ENCODE results near the gene DNPH1.

Gene DNPH1

GRCh38 chr6:43189776-43190304 is 39.4 kb downstream of the DNPH1 start (continued):
- TF ChIP-seq REST (tag by site-specific recombination; IDR thresholded peaks at IDR 0.05) = no peak
- no peak for TF ChIP-seq ZNF530 (tag by site-specific recombination; IDR thresholded peaks at IDR 0.05; ENCODE audit: low read depth)
- peak; percentile 71 for TF ChIP-seq ZBTB44 (tag by site-specific recombination; IDR thresholded peaks at IDR 0.05)
- no peak for TF ChIP-seq HIC1 (tag by site-specific recombination; IDR thresholded peaks at IDR 0.05)

GRCh38 chr6:43188426-43188825 is 40.9 kb downstream of the DNPH1 start:
- TF ChIP-seq ZBTB44 (tag by site-specific recombination; IDR thresholded peaks at IDR 0.05) (no peak), ZNF121 (tag by site-specific recombination; IDR thresholded peaks at IDR 0.05) (no peak), ZNF112 (tag by site-specific recombination; IDR thresholded peaks at IDR 0.05) (no peak), SP2 (tag by site-specific recombination; IDR thresholded peaks at IDR 0.05) (no peak), ZNF654 (tag by site-specific recombination; IDR thresholded peaks at IDR 0.05; ENCODE audit: low read depth) (no peak), SETDB1 (IDR thresholded peaks at IDR 0.05; ENCODE audit: insufficient read length, low read length) (no peak), ZNF48 (tag by site-specific recombination; IDR thresholded peaks at IDR 0.05) (no peak), ZNF2 (tag by site-specific recombination; IDR thresholded peaks at IDR 0.05) (no peak), ZNF394 (tag by site-specific recombination; IDR thresholded peaks at IDR 0.05; ENCODE audit: borderline replicate concordance) (no peak), ZSCAN5A (tag by site-specific recombination; IDR thresholded peaks at IDR 0.05) (no peak)
- H3K9me3 ChIP-seq (ENCODE audit: control insufficient read depth, insufficient read depth, low read depth, low read length) = no peaks in the 10 kb centered on the region
- no peaks in the 10 kb centered on the region for H3K4me1 ChIP-seq (ENCODE audit: control insufficient read depth, insufficient read depth, low read length)
- POLR2A ChIA-PET = no interaction called here
- CTCF ChIA-PET = interaction anchor here (1.2 to 1.6 kb wide), 2 partner anchors 41 to 147 kb away, joined by 4 read pairs; partner anchors contain the start of gene DNPH1
- no peak overlapping the region for H3K27ac ChIP-seq (ENCODE audit: extremely low read depth, low read depth, low read length)
- H3K36me3 ChIP-seq (ENCODE audit: control insufficient read depth in 2 of 2, insufficient read depth in 1 of 2, low read length in 2 of 2) = peaks cover 2 to 44% of the 10 kb centered on the region in 2 experiments; a peak in 2 of 3 replicates
- H3K4me3 ChIP-seq (ENCODE audit: low read depth, low read length) = no peak overlapping the region

Data from HEK293 (cell line).